DMS53 (cell line): ENCODE data around the gene HTT.
A peak's percentile ranks its signal among the peaks of the same experiment; 100 is the strongest.

Experiments used
- DNase-seq: peaks from one replicate; lab custom pipeline; 2025; lab: John Stamatoyannopoulos, UW

HTT gene

DNA sequence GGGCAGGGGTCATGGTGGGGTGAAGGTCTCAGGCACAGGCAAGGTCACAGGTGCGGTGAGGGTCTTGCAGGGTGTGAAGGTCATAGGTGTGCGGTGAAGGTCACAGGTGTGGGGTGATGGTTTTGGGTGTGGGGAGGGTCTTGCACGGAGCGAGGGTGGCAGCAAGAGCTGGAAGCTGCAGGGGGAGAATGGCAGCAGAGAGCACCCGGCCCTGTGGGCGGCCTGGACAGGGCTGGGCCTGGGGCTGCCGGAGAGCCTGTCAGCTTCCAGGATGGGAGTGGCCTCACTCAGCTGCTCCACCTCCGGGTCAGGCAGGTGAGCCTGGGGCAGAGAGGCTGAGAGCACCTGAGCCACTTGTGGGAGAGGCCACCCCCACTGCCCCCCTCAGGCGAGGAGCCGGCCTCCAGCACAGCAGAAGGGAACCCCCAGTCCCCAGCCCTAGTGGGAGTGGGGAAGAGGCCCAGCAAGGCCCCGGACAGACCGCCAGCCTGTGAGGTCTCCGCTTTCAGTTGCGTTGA is 176.0 kb downstream of the HTT start:
- DNase-seq: peak; percentile 68

DNA sequence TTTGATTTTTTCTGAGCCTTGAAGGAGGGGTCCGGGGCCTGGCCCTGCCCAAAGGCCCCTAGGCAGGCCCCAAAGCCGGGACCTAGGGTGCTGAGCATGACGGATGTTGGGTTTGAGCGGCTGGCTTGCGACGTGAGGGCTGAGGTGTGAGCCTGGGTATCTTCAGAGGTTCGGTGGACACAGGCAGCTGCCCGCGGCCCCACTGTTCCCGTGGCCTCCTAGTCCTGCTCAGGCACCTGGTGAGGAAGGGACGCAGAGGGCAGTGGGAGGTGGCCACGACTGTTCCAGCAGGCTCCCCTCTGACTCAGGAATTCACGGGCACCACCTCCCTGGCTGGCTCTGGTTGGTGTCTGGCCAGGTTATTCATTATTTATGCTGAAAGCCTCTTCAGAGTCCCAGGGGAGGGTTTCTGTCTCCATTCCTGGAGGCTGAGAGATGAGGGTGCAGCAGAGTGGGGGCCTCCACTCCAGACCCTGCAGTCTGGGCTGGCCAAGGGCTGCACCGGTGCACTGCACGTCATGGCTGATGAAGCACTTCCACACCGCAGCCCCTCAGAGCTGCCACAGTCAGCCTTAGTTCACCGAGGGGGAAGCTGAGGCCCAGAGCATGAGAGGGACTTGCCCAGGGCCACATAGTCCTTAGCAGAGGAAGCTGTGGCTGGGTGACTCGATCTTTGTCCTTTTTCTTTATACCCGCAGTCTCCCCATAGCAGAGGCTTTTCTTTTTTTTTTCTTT is 176.6 kb downstream of the HTT start:
- DNase-seq: peak; percentile 47

DNA sequence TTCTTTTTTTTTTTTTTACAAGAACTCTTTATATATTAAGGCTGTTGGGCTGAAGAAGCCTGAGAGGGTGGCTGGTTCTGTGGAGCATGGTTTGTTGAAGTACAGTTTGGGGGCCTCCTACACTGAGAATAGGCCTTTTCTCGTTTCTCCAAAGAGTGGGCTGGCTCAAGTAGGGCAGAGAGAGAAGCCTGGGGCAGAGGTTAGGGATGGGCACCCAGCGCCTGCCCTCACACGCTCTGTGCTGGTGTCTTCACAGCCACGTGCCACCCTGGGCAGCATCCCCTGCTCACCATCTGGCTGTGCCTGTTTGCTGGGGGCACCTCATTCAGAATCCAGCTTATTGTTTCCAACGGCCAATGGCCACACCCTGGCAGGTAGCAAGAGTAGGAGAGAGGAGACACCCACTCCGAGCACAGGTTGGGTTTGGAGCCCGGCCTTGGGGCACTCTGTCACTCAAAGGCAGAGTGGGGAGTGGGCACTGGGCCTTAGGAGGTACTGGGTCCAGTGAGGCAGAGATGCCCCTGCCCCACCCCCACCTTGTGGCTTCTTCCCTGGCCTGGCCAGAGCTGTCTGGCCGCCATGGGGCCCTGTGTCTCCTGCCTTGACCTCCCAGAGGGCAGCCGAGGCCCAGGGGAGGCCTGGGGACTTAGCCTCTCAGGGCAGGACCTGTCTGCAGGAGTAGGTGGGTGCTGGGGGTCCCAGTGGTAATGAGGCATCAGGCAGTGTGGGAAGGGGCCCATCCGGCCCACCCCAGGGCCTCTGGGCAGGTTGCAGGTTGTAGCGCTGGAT is 177.4 kb downstream of the HTT start:
- no peak for DNase-seq

DNA sequence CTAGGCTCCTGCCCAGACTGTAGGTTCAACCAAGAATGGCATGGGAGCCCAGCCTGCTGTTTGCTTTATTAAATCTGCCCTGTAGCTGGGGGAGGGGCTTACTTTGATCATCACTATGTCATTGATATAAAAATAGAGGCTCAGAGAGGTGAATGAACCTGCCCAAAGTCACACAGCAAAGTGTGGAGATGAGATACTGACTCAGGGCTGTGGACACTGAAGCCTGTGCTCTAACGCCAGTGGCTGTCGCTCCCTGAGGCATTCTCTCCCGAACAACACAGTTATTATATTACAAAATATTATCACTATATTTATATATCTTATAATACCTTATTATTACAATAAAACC is 178.0 kb downstream of the HTT start:
- DNase-seq: no peak

DNA sequence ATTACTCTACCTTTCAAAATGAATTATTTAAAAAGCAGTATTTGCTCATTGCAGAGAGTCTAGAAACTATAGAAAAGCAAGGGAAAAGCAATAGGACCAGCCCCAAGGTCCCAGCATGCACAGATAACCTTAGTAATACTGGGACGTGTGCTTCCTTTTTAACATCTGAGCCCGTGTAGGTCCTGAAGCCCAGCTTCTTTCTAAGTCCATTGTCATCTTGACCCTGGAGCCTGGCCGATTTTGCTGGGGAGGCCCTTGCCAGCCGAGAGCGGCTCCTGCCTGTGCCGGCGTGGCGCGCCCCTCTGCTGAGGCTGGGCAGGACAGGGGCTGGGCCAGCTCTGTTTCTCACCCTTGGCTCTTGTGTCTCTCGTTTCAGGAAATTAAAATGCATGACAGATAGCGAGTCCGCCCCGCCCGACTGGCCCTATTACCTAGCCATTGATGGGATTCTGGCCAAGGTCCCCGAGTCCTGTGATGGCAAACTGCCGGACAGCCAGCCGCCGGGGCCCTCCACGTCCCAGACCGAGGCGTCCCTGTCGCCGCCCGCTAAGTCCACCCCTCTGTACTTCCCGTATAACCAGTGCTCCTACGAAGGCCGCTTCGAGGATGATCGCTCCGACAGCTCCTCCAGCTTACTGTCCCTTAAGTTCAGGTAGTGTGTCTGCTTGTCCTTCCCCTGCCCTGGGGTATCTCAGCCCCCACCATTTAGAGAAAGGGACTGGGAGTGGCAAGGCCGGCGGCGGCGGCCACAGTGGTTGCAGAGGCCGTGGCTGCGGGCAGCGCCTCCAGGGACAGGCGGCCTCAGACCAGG is 178.6 kb downstream of the HTT start:
- no peak for DNase-seq

DNA sequence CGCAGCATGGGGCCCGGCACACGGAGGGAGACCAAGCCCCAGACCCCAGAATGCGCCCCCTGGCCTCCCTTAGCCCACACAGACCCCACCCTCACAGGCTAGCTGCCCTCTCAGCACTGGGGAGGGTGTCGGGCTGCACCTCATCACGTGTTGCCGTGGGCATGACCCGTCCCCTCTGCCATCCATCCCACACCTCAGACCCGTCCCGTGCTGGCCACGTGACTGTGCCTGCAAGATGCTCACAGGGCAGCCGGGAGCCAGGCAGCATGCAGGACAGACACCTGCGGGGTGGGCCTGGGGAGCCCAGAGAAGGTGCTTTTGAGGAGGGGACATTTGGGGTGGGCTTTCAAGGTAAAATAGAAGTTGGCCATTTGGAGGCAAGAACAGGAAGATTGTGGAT is 179.3 kb downstream of the HTT start:
- DNase-seq: no peak

DNA sequence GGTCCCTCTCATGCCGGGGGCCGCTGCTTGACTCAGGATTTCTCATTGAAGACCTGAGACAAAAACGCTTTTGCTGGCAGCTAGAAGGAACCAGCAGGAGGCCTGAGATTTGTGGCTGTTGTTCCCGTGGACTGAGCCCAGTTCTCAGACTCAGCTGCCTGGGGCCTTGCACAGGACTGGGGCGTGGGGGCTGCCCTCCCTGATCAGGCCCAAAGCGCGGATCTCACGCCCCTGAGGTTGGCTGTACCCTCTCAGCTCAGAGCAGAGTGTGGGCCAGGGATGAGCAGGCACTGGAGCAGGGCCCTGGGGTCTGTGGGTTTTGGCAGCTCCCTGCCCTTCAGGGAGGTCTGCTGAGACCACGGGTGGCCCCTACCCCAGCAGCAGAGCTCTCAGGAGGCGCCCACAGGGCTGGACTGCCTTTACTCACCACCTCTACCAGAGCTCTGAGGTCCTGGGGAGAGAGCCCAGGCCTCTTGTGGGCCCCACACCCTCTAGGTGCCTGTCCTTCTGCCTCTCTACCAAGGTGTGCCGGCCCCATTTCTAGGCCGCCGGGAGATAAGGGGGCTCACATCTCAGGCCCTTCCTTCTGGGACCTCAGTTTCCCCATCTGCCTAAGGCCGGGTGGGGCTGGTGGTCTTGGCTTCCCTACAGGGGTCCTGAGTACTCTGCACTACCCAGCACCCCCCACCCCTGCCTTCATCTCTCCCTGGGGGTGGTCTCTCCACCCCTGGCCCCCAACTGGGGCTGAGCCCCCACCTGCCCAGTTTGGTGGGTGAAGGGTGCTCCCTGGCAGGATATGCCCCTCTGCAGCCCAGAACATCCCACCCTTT is 180.0 kb downstream of the HTT start:
- DNase-seq: no peak

DNA sequence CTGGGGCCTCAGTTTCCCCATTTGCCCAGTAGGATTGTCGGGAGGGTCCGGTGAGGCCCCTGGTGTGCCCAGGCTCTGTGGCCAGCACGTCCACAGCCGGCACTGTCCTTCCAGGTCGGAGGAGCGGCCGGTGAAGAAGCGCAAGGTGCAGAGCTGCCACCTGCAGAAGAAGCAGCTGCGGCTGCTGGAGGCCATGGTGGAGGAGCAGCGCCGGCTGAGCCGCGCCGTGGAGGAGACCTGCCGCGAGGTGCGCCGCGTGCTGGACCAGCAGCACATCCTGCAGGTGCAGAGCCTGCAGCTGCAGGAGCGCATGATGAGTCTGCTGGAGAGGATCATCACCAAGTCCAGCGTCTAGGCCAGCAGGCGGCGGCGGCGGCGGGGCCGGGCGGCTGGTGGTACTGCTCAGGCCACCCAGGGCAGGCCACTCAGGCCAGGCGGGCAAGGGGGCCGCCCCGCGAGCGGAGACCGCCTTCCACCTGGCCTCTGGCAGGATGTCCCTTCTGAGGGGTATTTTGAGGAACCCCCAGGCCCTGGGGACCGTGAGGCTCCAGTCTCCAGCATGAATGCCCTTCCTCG is 181.2 kb downstream of the HTT start:
- no peak for DNase-seq

DNA sequence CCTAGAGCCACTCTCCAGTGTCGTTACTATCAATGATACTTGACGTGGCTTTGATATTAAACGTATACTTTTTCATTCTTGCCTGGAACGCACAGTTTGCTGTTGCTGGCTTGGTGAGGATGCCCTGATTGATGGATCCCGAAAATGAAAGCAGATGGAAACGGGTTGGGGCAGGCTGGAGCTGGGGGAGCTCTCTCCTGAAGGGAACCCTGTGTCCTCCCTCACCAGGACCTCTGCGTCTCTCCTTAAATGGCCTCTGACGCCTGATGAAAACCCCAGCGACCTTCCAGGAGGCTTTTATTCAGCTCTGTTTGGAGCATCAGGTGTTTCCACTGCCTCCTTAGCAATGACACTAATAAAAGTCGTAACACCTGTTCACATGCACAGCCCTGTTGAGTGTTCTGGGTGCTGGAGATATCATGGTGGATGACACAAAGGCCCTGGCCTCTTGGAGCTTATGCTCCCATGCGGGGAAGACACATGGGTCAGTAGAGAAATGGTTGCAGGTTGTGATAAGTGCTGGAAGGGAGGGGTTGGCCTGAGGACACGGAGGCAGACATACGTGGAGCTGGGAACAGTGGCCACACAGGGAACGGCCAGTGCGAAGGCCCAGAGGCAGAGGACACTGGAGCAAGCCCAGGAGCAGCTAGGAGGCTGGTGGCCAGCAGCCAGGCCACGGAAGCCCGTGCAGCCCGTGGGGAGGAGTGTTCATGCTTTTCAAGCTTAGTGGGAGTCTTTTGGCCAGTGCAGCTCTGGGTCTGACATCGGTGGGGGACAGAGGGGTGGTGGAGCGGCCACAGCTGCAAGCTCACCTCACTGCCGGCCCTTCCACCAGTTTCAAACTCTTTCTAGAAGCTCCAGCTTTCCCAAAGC is 182.0 kb downstream of the HTT start:
- peak; percentile 72 for DNase-seq

DNA sequence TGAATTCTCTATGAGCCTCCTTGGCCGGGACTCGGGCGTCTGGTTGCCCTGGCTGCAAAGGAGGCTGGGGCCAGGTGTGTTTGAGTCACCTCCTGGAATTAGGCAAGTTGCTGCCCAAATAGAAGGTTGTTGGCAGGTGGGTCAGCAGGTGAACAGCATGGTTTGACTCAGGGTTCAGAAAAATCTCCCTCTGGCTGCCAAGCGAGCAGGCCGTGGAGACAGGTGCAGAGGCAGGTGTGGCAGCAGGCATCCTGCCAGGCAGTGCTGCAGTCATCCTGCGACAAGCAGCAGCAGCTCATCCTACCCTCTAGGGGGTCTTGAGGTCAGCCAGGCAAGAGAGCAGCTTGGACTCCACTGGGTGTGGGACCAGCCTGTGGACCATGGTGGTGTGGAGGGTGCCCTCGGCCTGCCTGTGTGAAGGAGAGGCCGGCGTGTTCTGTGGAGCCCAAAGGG is 182.6 kb downstream of the HTT start:
- DNase-seq: peak; percentile 98

DNA sequence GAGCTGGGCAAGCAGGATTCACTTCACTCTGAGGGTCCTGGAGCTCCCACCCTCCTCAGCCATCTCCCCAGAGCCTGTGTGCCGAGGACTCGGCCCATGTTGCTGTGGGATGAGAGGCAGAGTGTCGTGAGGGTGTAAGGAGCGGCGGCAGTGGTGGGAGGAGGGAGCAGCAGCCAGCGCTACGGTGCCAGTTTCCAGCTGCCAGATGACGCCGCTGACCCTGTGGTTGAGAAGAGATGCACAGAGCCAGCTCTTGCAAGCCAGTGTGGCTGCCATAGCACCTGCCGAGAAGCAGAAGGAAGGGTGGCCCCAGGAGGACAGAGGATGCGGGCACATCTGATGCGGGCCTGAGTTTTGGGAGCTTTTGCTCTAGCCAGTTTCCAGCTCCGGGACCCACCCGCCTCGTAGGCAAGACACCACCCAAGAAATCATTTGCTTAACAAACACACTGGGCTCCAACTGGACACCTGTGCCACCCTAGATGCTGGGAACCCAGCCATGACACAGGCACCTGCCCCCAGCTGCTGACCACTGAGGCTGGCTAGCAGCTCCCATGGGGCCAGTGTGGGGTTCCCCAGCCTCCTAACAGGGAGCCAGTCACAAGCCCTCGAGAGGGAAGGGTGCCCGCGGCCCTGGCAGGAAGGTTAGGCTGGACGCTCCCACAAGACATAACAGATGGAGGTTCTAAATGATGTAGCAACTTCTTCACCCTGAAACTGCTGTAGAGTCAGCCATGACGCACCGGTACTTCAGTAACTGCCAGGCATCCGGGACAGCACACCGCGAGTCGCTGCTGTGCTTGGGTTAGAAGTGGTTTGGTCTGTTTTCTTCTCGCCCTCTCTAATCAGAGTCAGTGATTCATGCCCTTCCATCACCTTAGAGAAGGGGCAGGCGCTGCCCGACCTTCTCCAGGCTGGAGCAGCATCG is 183.3 kb downstream of the HTT start:
- peak; percentile 93 for DNase-seq

DNA sequence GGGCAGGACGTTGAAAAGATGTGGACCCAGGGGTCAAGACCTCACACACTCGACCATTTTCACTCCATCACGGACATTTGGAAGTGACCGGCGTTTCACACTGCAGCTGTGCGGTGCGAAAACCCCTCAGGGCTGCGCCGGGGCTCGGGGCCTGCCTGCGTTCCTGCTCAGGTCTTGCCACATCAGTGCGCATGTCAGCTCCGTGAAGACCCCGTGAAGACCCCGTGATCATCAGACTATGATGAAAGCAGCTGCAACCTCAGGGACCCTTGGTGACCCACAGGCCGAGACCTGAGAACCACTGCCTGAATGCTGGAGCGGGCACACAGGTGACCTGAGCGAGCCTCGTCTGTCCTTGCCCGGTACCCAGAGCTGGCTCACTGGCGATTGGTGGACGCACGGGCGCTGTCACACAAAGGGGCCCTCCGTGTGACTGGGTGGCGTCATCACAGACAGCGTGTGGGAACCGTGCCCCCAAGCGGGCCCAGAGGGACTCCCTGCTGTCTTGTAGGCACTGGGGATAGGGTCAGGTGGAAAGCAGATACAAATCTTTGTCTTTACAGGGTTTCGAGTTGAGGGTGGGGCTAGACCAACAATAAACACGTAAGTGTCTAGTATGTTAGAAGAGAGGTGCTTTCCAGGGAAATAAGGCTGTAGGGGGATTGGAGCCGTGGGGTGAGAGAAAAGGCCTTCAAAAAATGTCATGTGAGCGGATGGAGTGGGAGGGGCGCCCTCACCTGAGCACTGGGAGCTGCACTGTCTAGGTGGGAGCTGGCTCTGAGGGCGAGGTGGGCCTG is 187.1 kb downstream of the HTT start:
- DNase-seq: no peak

DNA sequence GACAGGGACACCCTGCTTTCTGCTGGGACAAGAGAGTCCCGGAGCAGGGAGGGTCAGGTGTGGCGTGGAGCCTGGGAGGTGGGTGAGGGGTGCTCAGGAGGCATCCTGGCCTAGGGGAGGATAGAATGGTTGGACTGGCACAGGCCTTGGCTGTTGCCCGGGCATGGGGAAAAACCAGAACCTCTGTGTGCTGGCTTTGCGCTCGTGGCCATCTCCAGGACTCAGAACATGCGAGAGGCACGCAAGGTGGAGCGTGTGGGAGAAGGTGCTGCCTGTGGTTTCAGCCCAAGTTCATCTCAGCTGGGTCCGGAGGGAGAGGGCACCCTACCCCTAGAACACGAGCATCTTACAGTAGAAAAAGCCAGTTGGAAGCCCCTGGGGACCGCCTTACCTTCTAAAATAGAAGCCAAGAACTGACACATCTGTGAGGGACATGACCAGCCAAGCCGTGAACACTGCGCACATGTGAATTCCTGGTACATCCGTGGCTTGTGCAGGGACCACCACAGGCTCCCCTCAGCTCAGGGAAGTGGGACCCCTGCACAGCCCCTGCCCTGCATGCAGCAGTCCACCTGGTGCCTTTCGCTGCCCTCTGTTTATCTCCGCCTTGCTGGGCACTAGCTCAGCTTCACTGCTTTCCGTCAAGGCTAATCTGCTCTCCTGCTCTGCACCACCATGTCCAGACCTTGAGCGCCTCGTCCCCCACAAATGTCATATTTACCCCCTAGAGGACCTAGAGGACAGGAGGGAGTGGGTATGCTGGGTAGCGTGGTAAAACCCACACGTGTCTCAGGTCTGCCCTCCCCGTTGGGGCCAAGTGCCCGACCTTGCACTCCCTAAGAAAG is 187.9 kb downstream of the HTT start:
- no peak for DNase-seq

DNA sequence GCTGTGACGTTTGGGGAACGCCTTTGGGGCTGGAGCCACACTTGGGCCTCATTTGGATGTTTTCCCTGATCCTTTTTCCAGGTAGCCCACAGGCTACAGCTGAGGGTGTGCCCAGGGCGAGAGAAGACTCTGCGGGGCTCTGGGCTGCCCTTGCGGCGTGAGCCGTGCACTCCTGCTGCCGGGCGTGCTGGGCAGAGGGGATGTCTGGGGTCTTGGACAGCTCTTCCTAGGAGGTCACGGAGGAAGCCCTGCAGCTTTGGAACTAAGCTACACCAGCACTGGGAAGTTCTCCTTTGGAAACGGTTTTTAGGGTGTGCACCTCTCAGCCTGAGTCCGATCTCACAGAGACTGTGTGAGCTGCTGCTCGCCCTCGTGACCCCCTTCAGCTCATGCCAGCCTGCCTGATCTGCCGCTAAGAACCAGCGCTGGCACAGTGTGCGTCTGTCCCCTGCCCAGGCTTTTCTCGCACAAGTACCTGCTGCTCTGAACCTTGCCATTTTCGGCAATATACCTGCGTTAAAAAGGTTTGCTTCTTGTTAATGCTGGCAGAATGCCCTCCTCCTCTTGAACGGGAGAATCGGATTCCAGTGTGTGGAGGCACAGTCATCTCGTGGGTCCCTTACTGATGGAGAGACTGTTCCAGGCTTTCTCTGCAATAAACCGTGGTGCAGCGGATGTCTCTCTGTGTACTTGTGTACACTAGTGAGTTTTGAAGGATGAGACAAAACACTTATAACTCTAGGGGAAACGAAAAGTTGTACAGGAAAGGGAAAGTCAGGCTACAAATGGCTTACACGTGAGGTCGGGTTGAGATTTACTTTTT is 188.8 kb downstream of the HTT start:
- DNase-seq: no peak

DNA sequence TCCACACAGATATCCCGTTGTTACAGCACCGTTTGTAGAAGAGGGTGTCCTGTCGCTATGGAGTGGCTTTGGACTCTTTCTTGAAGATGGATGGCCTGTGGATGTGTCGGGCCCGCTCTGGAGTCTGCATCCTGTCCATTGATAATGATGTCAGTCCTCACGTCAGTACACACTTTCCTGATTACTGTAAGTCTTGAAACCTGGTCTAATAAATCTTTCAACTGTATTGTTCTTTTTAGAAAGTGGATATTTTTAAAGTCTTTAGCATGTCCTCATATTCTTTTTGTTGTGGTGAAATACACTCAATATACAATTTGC is 189.4 kb downstream of the HTT start:
- no peak for DNase-seq

DNA sequence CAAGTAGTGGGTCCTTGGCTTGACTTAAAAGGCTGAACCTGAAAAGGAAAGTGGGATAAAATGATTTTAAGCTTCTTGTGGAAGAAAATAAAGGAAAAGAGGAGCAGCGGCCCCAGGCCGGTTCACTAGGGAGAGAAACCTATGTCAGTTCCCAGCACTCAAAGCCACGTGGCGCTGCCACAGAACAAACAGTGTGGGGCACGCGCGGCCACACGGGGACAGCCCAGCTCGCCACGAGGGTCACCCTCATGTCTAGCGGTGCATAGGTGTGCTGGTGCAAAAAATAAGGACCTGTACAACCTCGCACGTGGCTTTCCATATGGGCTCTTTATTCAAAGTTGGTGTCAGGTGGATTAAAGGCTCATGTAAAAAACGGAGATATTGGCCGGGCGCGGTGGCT is 191.6 kb downstream of the HTT start:
- DNase-seq: no peak
